Lower lobe of right lung (tissue), 2 donors: Measurements from ENCODE around the gene FAM234A. TPM values are rescaled to one million over a fixed set of nuclear protein-coding genes. Genes with fewer than 3 reads are reported as not detected.

Experiments
- ATAC-seq, 2 donors: fragments of 200-7000 bp; cut with Tn5 transposase; one replicate each; pipeline ENCODE4 v1.9.1; 2020 to 2022; ENCODE audit warnings: mild to moderate bottlenecking in 2 of 2, moderate library complexity in 2 of 2
- DNase-seq: peaks from one replicate; pipeline ENCODE4 v3.0.0-alpha.2; 2020
- H3K27ac ChIP-seq: fragments of 200-600 bp; one replicate; pipeline ENCODE4 v1.8.0; 2022
- H3K27me3 ChIP-seq: fragments of 200-600 bp; one replicate; pipeline ENCODE4 v1.8.0; 2022; ENCODE audit warnings: low read depth
- H3K36me3 ChIP-seq: fragments of 200-600 bp; one replicate; pipeline ENCODE4 v1.8.0; 2022; ENCODE audit warnings: mild to moderate bottlenecking
- H3K4me1 ChIP-seq: fragments of 200-600 bp; one replicate; pipeline ENCODE4 v1.8.0; 2022
- H3K4me3 ChIP-seq: fragments of 200-600 bp; one replicate; pipeline ENCODE4 v1.8.0; 2022; ENCODE audit warnings: mild to moderate bottlenecking
- H3K9me3 ChIP-seq: fragments of 200-600 bp; one replicate; pipeline ENCODE4 v1.8.0; 2022
- CTCF ChIP-seq: fragments of 200-600 bp; IDR thresholded peaks from one replicate; pipeline ENCODE4 v1.8.0; 2022; ENCODE audit warnings: antibody characterized with exemption, mild to moderate bottlenecking
- intact Hi-C: fragments of 100-400 bp; cut with DNase I; formaldehyde crosslinking; loops from one replicate; pipeline ENCODE4 v1.11.0; 2022
- total RNA-seq: library from RNA; stranded (reverse); fragmentation: NEBNext Ultra II Directional; extraction: Animal tissue kit (Norgen Biotek cat#: 25700); gene quantifications from one replicate; pipeline ENCODE4 v1.2.1, GENCODE V29; 2021
- donor health status: DM: no; HTN: yes; CAD: no; lungs with severe emphysema.

Gene FAM234A
- total RNA-seq, 1 donor from 2014 or later = 51.7 TPM

DNA sequence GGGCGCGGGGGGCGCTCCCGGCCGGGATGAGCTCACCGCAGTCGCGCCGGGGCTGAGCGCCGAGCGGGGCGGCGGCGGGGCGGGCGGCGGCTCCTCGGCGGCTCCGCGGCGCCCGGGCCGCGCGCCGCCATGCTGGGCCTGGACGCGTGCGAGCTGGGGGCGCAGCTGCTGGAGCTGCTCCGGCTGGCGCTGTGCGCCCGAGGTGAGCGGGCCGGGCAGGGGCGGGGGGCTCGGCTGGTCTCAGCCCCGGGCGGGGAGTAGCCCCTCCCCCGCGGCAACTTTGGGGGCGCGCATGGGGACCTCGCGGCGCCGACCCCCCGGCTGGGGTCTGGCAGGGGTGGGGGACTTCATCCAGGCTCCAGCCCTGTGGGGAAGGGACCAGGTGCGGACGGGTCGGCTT is 45.9 kb downstream of the FAM234A start, which contains the start of gene ARHGDIG:
ARHGDIG (plus strand) TSS at position 40 of the 400 bp plus-strand sequence; CDS start at position 130, 90 bp downstream.
- Histone ChIP-seq H3K4me1 (peaks cover 7% of the 10 kb centered on the region), H3K27me3 (peaks cover 35% of the 10 kb centered on the region), H3K4me3 (peak within 1 kb of the TSS; percentile 39), H3K27ac (no peak within 1 kb of the TSS), H3K9me3 (no peaks in the 10 kb centered on the region), H3K36me3 (no peaks in the 10 kb centered on the region)
- DNase-seq (no peak), ATAC-seq (no peak)
- intact Hi-C loops = no loop called here
- TF ChIP-seq CTCF = no peak

DNA sequence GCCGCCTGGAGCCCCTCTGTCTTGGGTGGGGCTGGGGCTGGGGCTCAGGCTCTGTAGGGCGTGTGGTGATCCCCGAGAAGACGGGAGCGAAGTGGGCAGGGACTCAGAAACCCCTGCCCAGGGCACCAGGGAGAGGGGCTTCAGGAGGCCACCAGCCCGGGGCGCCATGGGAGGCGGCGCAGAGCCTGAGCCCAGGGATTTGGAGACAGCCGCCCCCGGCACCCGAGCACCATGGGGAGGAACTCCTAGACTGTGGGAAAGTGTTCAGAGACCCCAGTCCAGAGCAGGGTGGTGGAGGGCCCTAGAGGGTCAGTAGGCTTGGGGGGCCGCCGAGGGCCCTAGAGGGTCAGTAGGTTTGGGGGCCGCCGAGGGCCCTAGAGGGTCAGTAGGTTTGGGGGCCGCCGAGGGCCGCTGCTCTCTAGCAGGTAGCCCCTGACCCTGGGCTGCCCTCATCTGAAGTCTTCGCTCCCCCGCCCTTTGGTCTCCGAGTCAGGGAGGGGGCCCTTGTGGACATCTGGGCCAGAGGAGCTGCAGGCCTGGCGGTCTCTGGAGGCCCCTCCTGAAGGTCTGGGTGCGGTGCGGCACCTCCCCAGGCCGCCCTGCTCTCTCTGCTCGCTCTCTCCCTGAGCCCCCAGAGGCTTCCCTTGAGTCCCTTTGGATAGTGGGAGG is 46.5 kb downstream of the FAM234A start:
- Histone ChIP-seq H3K27me3 (peaks cover 34% of the 10 kb centered on the region), H3K27ac (no peak overlapping the region), H3K36me3 (no peaks in the 10 kb centered on the region), H3K4me1 (peaks cover 7% of the 10 kb centered on the region), H3K4me3 (peak overlapping the region; percentile 39), H3K9me3 (no peaks in the 10 kb centered on the region)
- no peak for TF ChIP-seq CTCF
- DNase-seq (no peak), ATAC-seq (no peak)
- intact Hi-C loops = no loop called here

DNA sequence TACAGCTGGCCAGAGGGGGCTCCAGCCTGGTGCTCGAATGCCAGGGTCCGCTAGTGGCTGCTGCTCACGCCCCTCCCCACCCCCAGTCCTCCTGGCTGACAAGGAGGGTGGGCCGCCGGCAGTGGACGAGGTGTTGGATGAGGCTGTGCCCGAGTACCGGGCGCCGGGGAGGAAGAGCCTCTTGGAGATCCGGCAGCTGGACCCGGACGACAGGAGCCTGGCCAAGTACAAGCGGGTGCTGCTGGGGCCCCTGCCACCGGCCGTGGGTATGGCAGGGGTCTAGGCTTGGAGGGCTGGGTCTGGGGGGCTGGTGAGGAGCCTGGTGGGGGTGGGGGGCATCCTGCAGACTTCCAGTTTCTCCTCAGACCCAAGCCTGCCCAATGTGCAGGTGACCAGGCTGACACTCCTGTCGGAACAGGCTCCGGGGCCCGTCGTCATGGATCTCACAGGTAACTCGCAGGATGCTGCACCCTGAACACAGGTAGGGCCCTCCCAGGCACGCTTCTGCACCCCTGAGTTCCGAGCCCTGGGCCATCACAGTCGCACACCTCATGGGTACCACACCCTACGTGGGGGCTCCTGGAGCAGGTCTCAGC is 47.1 kb downstream of the FAM234A start:
- TF ChIP-seq CTCF = no peak
- no peaks in the 10 kb centered on the region for H3K9me3 ChIP-seq
- H3K27me3 ChIP-seq = peaks cover 31% of the 10 kb centered on the region
- H3K4me3 ChIP-seq = no peak overlapping the region
- H3K36me3 ChIP-seq = no peaks in the 10 kb centered on the region
- ATAC-seq = no peak
- DNase-seq = no peak
- intact Hi-C loops = no loop called here
- no peak overlapping the region for H3K27ac ChIP-seq
- peaks cover 7% of the 10 kb centered on the region for H3K4me1 ChIP-seq

DNA sequence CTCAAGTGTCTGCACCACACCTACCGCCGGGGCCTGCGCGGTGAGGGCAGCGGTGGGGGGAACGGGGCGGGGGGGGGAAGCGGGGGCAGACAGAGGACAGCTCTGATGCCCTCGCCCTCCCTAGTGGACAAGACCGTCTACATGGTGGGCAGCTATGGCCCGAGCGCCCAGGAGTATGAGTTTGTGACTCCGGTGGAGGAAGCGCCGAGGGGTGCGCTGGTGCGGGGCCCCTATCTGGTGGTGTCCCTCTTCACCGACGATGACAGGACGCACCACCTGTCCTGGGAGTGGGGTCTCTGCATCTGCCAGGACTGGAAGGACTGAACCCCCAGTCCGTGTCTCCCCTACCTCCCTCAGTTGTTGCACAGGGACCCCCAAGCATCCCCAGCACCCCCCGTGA is 47.9 kb downstream of the FAM234A start:
- intact Hi-C loops = no loop called here
- no peak overlapping the region for H3K27ac ChIP-seq
- H3K4me3 ChIP-seq = no peak overlapping the region
- peaks cover 31% of the 10 kb centered on the region for H3K27me3 ChIP-seq
- peaks cover 7% of the 10 kb centered on the region for H3K4me1 ChIP-seq
- ATAC-seq (no peak), DNase-seq (no peak)
- no peaks in the 10 kb centered on the region for H3K9me3 ChIP-seq
- peaks cover 6% of the 10 kb centered on the region for H3K36me3 ChIP-seq
- TF ChIP-seq CTCF = no peak

DNA sequence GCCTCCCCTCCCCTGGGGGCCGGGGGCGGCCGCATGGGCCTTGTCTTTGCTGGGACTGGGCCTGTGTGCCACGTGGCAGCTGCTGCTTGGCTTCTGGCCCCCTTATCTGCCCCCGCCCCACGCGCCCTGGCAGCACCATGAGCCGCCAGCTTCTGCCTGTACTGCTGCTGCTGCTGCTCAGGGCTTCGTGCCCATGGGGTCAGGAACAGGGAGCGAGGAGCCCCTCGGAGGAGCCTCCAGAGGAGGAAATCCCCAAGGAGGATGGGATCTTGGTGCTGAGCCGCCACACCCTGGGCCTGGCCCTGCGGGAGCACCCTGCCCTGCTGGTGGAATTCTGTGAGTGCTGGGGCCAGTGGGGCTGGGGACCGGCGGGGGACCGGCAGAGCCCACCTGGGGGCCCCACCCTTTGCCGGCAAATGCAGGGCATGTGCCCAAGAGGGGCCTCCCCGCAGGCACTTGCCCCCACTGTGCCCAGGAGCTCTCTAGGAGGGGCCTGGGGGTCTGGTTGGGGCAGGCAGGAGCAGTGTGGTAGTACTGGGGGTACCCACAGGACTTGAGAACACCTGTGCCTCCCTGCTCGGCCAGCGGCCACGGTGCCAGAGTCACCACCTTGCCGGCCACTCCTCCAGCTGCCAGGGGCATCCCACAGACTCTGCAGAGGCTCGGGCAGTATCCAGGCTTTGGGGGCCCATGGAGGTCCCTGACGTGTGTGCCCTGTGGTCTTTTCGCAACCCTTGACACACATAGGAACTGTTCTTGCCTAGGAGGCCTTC is 48.6 kb downstream of the FAM234A start, which contains the start of gene PDIA2:
PDIA2 (plus strand) TSS at position 132 of the 773 bp plus-strand sequence; CDS start at position 138, 6 bp downstream.
- ATAC-seq = no peak
- peaks cover 7% of the 10 kb centered on the region for H3K4me1 ChIP-seq
- intact Hi-C loops = no loop called here

More for the DNA sequence above, 48.6 kb downstream of the FAM234A start, which contains the start of gene PDIA2:
- H3K36me3 ChIP-seq = peaks cover 13% of the 10 kb centered on the region
- H3K4me3 ChIP-seq = no peak within 1 kb of the TSS
- no peak for DNase-seq
- no peaks in the 10 kb centered on the region for H3K9me3 ChIP-seq
- no peak within 1 kb of the TSS for H3K27ac ChIP-seq
- H3K27me3 ChIP-seq = peaks cover 31% of the 10 kb centered on the region
- TF ChIP-seq CTCF = no peak
